ENCODE data around the gene LLGL2. TPM values are rescaled to one million over a fixed set of nuclear protein-coding genes. Genes with fewer than 3 reads are reported as not detected.

The LLGL2 gene
- total RNA-seq, 1 experiment from 2014 or later = 10.8 TPM

DNA sequence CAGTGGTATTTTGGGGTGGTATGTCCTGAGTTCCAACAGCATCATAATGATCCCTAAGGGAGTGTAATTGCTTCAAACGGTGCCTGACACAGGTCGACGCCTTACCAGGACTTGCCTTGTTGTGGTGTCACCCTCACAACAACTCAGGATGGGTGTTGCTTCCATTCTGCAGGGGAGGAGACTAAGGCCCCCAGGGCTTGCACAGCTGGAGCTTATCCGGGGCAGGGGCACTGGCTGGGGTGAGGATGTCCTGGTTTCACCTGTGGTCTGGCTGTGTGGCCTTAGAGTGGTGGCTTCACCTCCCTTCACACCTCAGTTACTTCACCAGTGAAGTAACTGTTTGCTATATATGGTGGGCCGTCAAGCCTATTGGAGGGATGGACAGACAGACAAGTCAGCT lies 23.3 kb downstream of the LLGL2 start:
- no peak overlapping the region for H3K27ac ChIP-seq (ENCODE audit: low read depth, low read length, poor library complexity, severe bottlenecking)
- H3K36me3 ChIP-seq (ENCODE audit: insufficient read depth, low read length, poor library complexity, severe bottlenecking) = no peaks in the 10 kb centered on the region
- H3K27me3 ChIP-seq (replicated peaks; ENCODE audit: insufficient read depth, low read depth, low read length, poor library complexity) = no peaks in the 10 kb centered on the region
- no peak for TF ChIP-seq CTCF (conservative IDR thresholded peaks at IDR 0.05; ENCODE audit: low read depth, low read length)
- POLR2A ChIA-PET (ENCODE audit: low non-redundant PET) = no interaction called here
- CTCF ChIA-PET = interaction anchor here (0.7 kb wide), 1 partner anchor 199 kb away, joined by 3 read pairs; no protein-coding TSS in a partner anchor
- BruUV-seq (replicated peaks) = no TSS peak
- intact Hi-C loops (cut with micrococcal nuclease; ENCODE audit: unreplicated experiment) = no loop called here
- H3K4me1 ChIP-seq (ENCODE audit: insufficient read depth, low read length, poor library complexity, severe bottlenecking) = no peaks in the 10 kb centered on the region
- DNase-seq (ENCODE audit: low spot score) = no peak
- H3K9me3 ChIP-seq (ENCODE audit: low read depth, low read length, poor library complexity, severe bottlenecking) = no peaks in the 10 kb centered on the region
- H3K4me3 ChIP-seq (ENCODE audit: low read depth, low read length, poor library complexity, severe bottlenecking) = no peak overlapping the region

DNA sequence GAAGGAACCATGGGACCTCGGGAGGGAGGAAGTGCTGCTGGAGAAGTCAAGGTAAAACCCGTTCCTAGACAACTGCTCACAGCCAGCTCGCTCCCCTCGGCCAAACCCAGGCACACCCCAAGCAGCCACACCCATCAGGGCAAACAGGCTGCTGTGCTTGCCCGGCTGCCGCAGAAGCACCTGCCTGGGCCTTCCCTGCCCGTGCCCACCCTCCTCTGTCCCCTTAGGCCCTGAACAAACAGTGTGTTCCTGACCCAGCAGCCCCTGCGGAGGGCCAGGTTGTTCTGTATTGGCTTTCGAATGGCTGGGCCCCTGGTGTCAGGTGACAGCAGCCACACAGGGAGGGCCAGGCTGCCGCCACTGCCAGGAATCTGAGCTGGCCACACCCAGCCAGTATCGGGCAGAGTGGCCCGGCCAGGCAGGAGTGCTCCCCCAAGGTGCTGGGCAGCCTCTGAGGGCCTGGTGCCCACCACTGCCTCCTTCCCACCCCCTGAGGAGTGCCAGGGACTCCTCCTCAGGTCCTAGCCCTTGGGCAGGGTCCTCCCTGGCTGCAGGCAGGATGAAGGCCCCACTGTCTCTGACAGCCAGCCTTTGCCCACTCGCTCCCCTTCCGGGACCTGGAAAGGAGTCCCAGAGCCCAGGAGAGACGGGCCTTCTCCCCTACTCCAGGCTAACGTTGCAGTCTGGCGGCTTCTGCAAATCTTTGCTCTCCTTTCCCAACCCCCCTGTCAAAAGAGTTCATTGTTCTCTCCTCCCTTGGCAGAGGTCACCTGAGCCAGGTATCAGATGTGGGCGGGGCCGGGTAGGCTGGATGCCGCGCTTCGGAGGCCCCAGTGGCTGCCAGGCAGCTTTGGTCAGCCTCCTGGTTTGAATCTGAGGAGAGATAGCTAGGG lies 24.0 kb downstream of the LLGL2 start:
- CTCF ChIA-PET = interaction anchor here (0.7 kb wide), 1 partner anchor 199 kb away, joined by 3 read pairs; no protein-coding TSS in a partner anchor
- Histone ChIP-seq H3K9me3 (ENCODE audit: low read depth, low read length, poor library complexity, severe bottlenecking) (no peaks in the 10 kb centered on the region), H3K4me1 (ENCODE audit: insufficient read depth, low read length, poor library complexity, severe bottlenecking) (no peaks in the 10 kb centered on the region), H3K27ac (ENCODE audit: low read depth, low read length, poor library complexity, severe bottlenecking) (no peak overlapping the region), H3K4me3 (ENCODE audit: low read depth, low read length, poor library complexity, severe bottlenecking) (no peak overlapping the region), H3K36me3 (ENCODE audit: insufficient read depth, low read length, poor library complexity, severe bottlenecking) (no peaks in the 10 kb centered on the region), H3K27me3 (replicated peaks; ENCODE audit: insufficient read depth, low read depth, low read length, poor library complexity) (no peaks in the 10 kb centered on the region)
- POLR2A ChIA-PET (ENCODE audit: low non-redundant PET) = no interaction called here
- intact Hi-C loops (cut with micrococcal nuclease; ENCODE audit: unreplicated experiment) = no loop called here
- BruUV-seq (replicated peaks) = no TSS peak
- no peak for DNase-seq (ENCODE audit: low spot score)
- TF ChIP-seq CTCF (conservative IDR thresholded peaks at IDR 0.05; ENCODE audit: low read depth, low read length) = no peak
- no peak for TF ChIP-seq EZH2 (IDR thresholded peaks at IDR 0.05; ENCODE audit: borderline replicate concordance, low read depth, low read length, poor library complexity, severe bottlenecking)

- no TSS peak for BruUV-seq (replicated peaks)
- TF ChIP-seq CTCF (conservative IDR thresholded peaks at IDR 0.05; ENCODE audit: low read depth, low read length) = no peak
- ChIA-PET CTCF (interaction anchor here (0.6 to 0.7 kb wide), 2 partner anchors 51 to 123 kb away, joined by 6 to 8 read pairs; no protein-coding TSS in a partner anchor), POLR2A (ENCODE audit: low non-redundant PET) (no interaction called here)
- no peak overlapping the region for H3K4me3 ChIP-seq (ENCODE audit: low read depth, low read length, poor library complexity, severe bottlenecking)
- no peaks in the 10 kb centered on the region for H3K4me1 ChIP-seq (ENCODE audit: insufficient read depth, low read length, poor library complexity, severe bottlenecking)
- no peaks in the 10 kb centered on the region for H3K36me3 ChIP-seq (ENCODE audit: insufficient read depth, low read length, poor library complexity, severe bottlenecking)
- DNase-seq (ENCODE audit: low spot score) = no peak
- intact Hi-C loops (cut with micrococcal nuclease; ENCODE audit: unreplicated experiment) = no loop called here
- H3K9me3 ChIP-seq (ENCODE audit: low read depth, low read length, poor library complexity, severe bottlenecking) = no peaks in the 10 kb centered on the region
- H3K27me3 ChIP-seq (replicated peaks; ENCODE audit: insufficient read depth, low read depth, low read length, poor library complexity) = no peaks in the 10 kb centered on the region
- H3K27ac ChIP-seq (ENCODE audit: low read depth, low read length, poor library complexity, severe bottlenecking) = no peak overlapping the region
Measured at GRCh38 chr17:75550139-75550465, 24.6 kb downstream of the LLGL2 start.

All from A673 (cell line).